SH-SY5Y (cell line): Measurements from ENCODE around the gene ZNF618.

Experiments
- GATA2 ChIP-seq: IDR thresholded peaks from 2 replicates; pipeline ENCODE4 v1.6.1; 2011; ENCODE audit warnings: mild to moderate bottlenecking, low read depth, low read length
- GATA3 ChIP-seq: IDR thresholded peaks from 2 replicates; pipeline ENCODE4 v1.6.1; 2011; ENCODE audit warnings: low read depth, mild to moderate bottlenecking, low read length, moderate library complexity

DNA sequence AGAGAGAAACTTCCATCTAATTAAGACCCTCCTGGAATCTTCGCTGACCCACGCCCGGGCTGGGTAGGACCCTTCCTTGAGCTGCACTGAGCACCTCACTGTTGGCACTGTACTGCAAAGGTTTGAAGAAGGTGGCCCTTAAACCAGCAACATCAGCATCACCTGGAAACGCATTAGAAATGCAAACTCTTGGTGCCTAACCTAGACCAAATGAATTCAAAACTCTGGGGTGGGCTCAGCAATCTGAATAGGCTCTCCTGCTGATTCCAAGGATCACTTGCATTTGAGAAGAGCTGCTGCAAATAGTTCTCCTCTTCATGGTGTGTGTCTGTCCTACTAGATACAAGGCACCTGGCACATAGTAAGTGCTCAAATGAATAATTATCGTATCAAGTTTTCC, 2.7 kb upstream of the ZNF618 start:
- TF ChIP-seq GATA2, result no peak
- no peak for TF ChIP-seq GATA3
